ENCODE results near the gene PCYOX1L. TPM values are rescaled to one million over a fixed set of nuclear protein-coding genes. Genes with fewer than 3 reads are reported as not detected.

The PCYOX1L gene
- total RNA-seq, 1 experiment from 2014 or later = 15.3 TPM

GRCh38 chr5:149404746-149405549 is 47.1 kb downstream of the PCYOX1L start:
- H3K4ac ChIP-seq (ENCODE audit: low read depth, low read length) = no peak overlapping the region
- H2BK5ac ChIP-seq (ENCODE audit: insufficient read length, low read length) = no peak overlapping the region
- H3K4me1 ChIP-seq (ENCODE audit: insufficient read depth, low read length) = no peaks in the 10 kb centered on the region; the same call in 1 of the 2 replicates
- no peak overlapping the region for H3T11ph ChIP-seq (ENCODE audit: low read length)
- H3K56ac ChIP-seq (ENCODE audit: insufficient read length, low read depth, low read length) = no peak overlapping the region
- Mint-ChIP-seq H3K4me1 (peaks cover 33 to 61% of the 10 kb centered on the region in 2 experiments), H3K4me3 (no peak overlapping the region), H3K9me3 (no peaks in the 10 kb centered on the region), H3K27me3 (ENCODE audit: low read depth) (no peaks in the 10 kb centered on the region), H3K27ac (peak overlapping the region in 2 of 3 experiments; percentile 48 to 53; a peak in 2 of 7 replicates), H3K36me3 (ENCODE audit: insufficient read depth in 1 of 3, low read depth in 3 of 3) (no peaks in the 10 kb centered on the region)
- H2AK5ac ChIP-seq (ENCODE audit: insufficient read length, low read length) = no peak overlapping the region
- H3K79me1 ChIP-seq (ENCODE audit: insufficient read depth, low read depth, low read length, poor library complexity, severe bottlenecking) = no peaks in the 10 kb centered on the region
- TF ChIP-seq CTCF (conservative IDR thresholded peaks at IDR 0.05) = no peak
- no peak overlapping the region for H2BK20ac ChIP-seq (ENCODE audit: low read depth, low read length, poor library complexity, severe bottlenecking)
- H2AFZ ChIP-seq (ENCODE audit: low read length) = no peak overlapping the region
- WGBS (ENCODE audit: extremely low coverage, insufficient read length, low lambda C conversion rate) = no CpG with 5 or more reads among the region's 17 CpGs
- no peak for DNase-seq
- no peaks in the 10 kb centered on the region for H3K27me3 ChIP-seq (ENCODE audit: insufficient read depth, low read length)
- no peaks in the 10 kb centered on the region for H3K9me3 ChIP-seq (ENCODE audit: control insufficient read depth, low read depth, low read length)
- H3K14ac ChIP-seq (ENCODE audit: insufficient read depth, low read length) = no peak overlapping the region; the same call in 1 of the 2 replicates
- no peak overlapping the region for H3K4me2 ChIP-seq (ENCODE audit: insufficient read depth, insufficient read length, low read length)
- no peak overlapping the region for H3K27ac ChIP-seq (ENCODE audit: insufficient read length, low read depth, low read length)
- H2BK12ac ChIP-seq (ENCODE audit: insufficient read length, low read depth, low read length) = no peak overlapping the region
- H4K91ac ChIP-seq (ENCODE audit: insufficient read length, low read depth, low read length) = no peak overlapping the region
- H3K18ac ChIP-seq (ENCODE audit: insufficient read length, low read depth, low read length) = no peak overlapping the region
- no peak overlapping the region for H2BK120ac ChIP-seq (ENCODE audit: low read depth, low read length, poor library complexity, severe bottlenecking)
- no peak overlapping the region for H4K5ac ChIP-seq (ENCODE audit: insufficient read length, low read depth, low read length)
- no peaks in the 10 kb centered on the region for H3K79me2 ChIP-seq (ENCODE audit: insufficient read depth, low read length)
- no peak overlapping the region for H3K23ac ChIP-seq (ENCODE audit: insufficient read length, low read depth, low read length)
- no peaks in the 10 kb centered on the region for H4K20me1 ChIP-seq (ENCODE audit: control insufficient read depth, insufficient read depth, insufficient read length)
- no peak overlapping the region for H3K9ac ChIP-seq (ENCODE audit: extremely low read depth, insufficient read length, low read length)
- H2BK15ac ChIP-seq (ENCODE audit: low read depth, low read length) = no peak overlapping the region
- H4K8ac ChIP-seq (replicated peaks; ENCODE audit: insufficient read length, low read depth, low read length) = no peak overlapping the region
- no peaks in the 10 kb centered on the region for H3K23me2 ChIP-seq (ENCODE audit: insufficient read length, low read depth, low read length, poor library complexity, severe bottlenecking)

Data from H9 (cell line).